ELR (cell line): ENCODE measurements around the gene EHMT1.
"Not testable (repeated sequence)": the region's sequence is repeated elsewhere in the genome, so short reads cannot be mapped to it uniquely, and the experiment has no call there.

ENCODE experiments used
- DNase-seq: peaks from one replicate; pipeline ENCODE4 v3.0.0-alpha.2; 2015; ENCODE audit warnings: low read depth

Gene EHMT1

GRCh38 chr9:137809726-137810450 is 191.1 kb downstream of the EHMT1 start:
- not testable (repeated sequence) for DNase-seq

GRCh38 chr9:137811283-137811870 is 192.6 kb downstream of the EHMT1 start:
- DNase-seq = no peak

GRCh38 chr9:137812356-137813023 is 193.7 kb downstream of the EHMT1 start:
- DNase-seq = no peak

- no peak for DNase-seq
Observed at GRCh38 chr9:137813167-137813566, 194.4 kb downstream of the EHMT1 start.

- DNase-seq = no peak
Observed at GRCh38 chr9:137813651-137814415, 195.0 kb downstream of the EHMT1 start.

- no peak for DNase-seq
Observed at GRCh38 chr9:137814436-137814835, 195.6 kb downstream of the EHMT1 start.

- DNase-seq = no peak
Observed at GRCh38 chr9:137814841-137815240, 196.0 kb downstream of the EHMT1 start.

GRCh38 chr9:137815256-137816255 is 196.8 kb downstream of the EHMT1 start:
- no peak for DNase-seq

- no peak for DNase-seq
Observed at GRCh38 chr9:137816531-137817235, 197.9 kb downstream of the EHMT1 start.

GRCh38 chr9:137817236-137818200 is 198.7 kb downstream of the EHMT1 start:
- no peak for DNase-seq

- DNase-seq = no peak
Observed at GRCh38 chr9:137818286-137818685, 199.5 kb downstream of the EHMT1 start.

GRCh38 chr9:137820161-137820855 is 201.5 kb downstream of the EHMT1 start:
- DNase-seq = peak; percentile 37

- DNase-seq = no peak
Observed at GRCh38 chr9:137823986-137824771, 205.4 kb downstream of the EHMT1 start.

- no peak for DNase-seq
Observed at GRCh38 chr9:137825324-137825989, 206.7 kb downstream of the EHMT1 start.

- no peak for DNase-seq
Observed at GRCh38 chr9:137827908-137828526, 209.2 kb downstream of the EHMT1 start.

GRCh38 chr9:137828527-137829259 is 209.9 kb downstream of the EHMT1 start:
- peak; percentile 17 for DNase-seq
